Stimulated activated CD4-positive, alpha-beta T cell treated with anti-CD3 and anti-CD28 coated beads, TNF-alpha, amount 100 ng/mL, for 48 hours (primary cell): ENCODE data around the gene TMEM42.

Source experiments
- DNase-seq, 3 donors: peaks; one replicate each; pipeline ENCODE4 v3.0.0-alpha.2; 2020; ENCODE audit warnings: low read depth in 3 of 3

Gene TMEM42

DNA sequence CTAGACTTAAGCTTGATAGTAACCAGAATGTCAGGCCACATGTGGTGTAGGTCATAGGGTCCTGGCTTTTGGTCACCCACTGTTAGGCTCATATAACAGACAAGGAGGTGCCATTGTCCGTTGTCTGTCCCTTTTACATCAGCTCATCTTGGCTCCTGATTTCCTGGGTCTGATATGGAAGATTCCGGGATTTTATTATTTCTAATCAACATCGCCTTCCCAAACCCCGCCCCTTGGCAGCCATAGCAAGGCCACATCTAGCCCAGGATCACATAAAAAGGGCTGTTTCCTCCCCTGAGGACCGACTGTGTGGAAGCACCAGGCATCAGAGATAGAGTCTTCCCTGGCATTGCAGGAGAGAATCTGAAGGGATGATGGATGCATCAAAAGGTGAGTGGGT is 12.6 kb downstream of the TMEM42 start, which contains the start of gene TGM4:
Gene TGM4 (plus strand): TSS at position 301 of the 400 bp plus-strand sequence. CDS start 71 bp downstream, at position 372.
- DNase-seq, result no peak

DNA sequence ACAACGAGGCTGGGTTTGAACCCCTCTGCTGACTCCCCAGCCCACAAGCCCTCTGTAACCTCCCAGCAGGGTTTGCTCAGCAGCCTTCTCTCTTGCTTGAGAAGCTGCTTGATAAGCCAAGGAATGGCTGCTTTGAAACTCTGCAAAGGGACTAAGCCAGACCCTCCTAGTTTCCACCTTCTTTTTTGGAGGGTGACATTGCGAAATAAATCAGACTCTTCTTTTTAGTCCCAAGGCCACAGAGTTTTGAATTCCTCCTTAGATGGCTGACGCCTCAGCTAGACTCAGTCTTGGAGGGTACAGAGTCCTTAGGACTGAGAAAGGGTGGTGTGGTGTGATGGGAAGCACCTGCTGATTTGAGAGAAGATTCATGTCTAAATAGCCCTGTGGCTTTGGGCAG is 13.9 kb downstream of the TMEM42 start:
- DNase-seq, result no peak

DNA sequence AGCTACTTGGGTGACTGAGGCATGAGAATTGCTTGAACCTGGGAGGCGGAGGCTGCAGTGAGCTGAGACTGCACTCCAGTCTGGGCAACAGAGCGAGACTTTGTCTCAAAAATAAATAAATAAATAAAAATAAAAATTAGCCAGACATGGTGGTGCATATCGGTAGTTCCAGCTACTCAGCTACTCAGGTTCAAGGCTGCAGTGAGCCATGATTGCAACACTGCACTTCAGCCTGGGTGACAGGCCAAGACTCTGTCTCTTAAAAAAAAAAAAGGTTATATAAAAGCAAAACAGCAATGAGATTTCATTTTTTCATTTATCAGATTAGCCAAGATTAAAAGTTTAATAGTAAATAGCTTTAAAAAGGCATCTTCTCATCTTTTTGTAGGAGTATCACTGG is 15.6 kb downstream of the TMEM42 start:
- no peak for DNase-seq

DNA sequence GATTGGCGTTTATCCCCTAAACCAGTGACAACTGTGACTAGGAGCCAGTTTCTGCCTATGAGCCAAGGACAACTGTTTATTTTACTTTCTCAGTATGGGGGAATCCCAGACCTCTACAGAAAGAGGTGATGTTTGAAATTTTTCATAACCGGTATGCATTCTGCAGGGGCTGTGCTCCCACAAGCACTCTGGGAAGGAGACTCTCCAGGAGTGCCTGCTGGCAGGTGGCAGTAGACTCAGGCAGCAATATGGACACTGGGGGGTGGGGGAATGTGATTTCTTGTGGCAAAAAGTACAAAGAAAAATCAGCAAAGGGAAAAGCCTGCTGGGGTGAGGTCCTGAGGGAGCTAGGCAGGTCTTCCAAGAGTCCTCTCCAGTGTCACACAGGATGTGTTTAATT is 18.6 kb downstream of the TMEM42 start:
- no peak for DNase-seq

DNA sequence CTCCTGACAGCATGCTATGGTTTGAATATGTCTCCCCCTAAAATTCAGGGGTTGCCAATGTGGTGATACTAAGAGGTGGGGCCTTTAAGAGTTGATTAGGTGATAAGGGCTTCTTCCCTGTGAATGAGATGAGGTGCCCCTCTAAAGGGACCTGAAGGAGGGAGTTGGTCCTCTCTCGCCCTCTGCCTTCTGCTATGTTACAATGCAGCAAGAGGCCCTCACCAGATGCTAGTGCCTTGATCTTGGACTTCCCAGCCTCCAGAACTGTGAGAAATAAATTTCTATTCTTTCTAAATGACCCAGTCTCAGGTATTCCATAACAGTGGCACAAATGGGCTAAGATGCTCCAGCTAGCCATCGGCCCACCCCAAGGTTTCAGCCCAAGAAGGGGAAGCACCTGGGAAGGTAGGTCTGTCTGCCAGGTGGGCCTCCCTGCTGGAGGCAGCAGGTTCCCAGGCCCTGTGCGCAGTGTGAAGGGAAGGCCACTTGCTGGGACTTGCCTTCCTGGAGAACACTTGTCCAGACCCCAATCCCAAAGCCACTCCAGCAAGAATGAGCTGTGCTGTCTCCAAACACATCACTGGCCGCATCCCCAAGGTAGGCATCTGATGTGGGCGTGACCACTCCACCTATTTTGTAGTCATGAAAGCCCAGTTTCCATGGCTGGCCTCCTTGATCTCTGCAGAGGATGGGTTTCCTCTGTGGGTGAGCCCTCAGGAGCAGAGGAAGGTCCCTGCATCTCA is 21.7 kb downstream of the TMEM42 start:
- no peak for DNase-seq

DNA sequence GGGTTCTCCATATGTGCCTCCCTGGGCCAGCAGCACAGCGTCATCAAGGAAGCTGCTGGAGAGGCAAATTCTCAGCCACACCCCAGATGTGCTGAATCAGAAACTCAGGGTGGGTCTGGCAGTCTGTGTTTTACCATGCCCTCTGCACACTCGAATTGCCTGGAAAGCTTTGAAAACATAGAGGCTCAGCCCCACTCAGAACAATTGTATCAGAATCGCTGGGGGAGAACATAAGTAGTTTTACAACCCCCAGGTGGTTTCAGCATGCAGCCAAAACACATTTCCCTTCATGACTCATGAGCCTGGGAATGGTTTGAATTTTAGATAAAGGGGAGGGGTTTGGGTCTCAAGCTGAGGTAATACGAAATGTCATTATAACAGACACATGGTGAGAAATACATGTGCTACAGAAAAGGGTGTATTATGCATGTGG is 22.3 kb downstream of the TMEM42 start:
- no peak for DNase-seq

DNA sequence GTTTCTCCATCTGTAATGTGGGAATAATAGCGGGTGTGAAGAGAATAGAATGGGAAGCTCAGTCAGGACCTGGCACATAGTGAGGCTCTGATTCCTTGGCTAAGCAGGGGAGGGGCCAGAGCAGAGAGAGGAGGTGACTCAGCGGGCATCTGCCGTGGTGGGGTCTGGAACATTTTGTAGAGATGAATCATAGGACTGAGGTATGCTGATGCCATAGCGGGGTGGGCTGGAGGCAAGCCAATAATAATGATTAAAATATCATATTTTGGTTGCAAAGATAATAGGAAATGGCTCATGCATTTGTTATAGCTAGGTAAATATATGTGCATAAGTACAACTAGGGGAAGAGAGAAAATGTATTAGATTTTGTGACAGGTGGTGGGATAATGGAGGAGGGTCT is 23.9 kb downstream of the TMEM42 start:
- no peak for DNase-seq

DNA sequence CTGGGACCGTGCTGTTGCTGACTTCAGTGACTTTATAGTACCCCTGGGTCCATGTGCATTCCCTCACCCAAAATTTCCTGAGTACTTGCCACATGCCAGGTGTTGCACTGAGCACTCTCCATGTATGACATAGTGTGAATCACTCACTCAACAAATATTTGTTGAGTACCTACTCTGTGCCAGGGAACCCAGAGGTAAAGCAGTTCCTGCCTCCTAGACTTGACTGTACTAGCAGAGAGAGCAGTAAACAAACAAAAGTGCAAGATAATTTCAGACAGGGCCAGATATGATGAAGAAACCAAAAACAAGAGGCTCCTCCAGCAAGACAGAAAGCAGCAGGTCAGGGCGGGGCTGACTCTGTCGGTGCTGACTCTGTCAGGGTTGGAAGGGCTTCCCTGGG is 24.8 kb downstream of the TMEM42 start:
- DNase-seq, result no peak

DNA sequence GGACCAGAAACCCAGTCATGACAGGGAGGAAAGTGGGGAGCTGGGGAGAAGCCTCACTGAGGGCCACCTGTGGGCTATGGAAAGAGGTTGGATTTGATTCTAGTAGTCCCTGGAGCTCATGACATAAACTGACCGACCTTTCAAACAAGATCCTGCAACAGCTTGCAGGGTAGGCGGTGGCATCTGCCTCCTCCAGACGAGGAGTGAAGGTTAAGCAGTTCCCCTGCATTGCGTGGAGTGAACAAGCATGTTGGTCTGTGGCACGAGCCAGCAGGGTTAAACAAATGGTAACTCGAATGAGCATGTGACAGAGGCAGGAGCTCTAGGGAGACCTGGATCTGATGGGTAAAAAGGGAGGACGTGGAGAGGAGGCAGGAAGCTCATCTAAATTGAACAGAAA is 25.4 kb downstream of the TMEM42 start:
- no peak for DNase-seq

DNA sequence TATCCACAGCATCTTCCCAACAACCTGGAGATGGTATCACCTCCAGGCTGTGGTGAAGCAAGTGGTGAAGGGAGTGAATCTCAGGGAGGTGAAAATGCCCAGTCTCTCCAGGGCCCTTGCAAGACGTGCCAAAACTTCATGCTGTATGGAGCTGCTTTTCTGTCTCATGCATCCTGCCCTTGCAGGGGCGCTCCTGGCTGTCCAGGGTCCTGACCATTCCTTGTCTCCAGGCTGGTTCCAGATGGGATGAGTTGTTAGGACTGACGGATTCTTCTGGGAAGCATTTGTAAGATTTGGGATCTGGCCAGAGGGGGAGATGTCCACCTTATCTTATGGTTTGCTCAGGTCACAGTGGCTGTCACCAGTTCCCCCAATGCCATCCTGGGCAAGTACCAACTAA is 28.5 kb downstream of the TMEM42 start:
- DNase-seq, result no peak

DNA sequence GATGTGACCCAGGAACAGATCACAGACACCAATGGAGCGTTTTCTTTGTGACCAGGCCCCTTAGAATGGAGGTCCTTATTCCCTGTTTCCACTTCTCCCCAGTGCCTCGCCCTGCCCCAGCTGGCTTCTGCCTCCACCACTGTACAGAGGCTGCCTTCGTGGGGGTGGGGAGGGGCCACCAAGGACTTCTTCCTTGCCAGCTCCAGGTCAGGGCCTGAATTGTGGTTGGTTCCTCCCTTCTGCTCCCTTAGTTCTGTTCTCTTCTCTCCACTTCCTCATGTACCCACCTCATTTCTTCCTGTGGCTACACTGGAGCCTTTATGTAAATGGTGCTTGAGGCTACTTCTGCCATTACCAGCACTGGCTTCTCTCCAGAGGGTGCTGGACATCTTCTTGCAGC is 29.1 kb downstream of the TMEM42 start:
- no peak for DNase-seq

DNA sequence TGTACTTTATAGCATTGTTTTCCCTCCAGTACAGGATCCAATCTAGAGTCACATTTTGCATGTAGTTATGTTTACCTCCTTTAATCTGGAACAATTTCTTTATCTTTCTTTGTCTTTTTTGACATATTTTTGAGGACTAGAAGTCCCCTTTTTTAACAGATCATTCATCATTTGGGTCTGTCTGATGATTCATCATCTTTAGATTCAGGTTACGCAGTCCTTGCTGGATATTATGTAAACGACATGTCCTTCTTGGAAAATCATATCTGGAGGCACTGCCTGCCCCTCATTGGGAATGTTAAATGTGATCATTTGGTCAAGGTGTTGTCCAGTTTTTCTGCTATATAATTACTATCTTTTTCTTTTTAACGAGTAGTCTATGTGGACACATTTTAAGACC is 31.0 kb downstream of the TMEM42 start:
- no peak for DNase-seq

DNA sequence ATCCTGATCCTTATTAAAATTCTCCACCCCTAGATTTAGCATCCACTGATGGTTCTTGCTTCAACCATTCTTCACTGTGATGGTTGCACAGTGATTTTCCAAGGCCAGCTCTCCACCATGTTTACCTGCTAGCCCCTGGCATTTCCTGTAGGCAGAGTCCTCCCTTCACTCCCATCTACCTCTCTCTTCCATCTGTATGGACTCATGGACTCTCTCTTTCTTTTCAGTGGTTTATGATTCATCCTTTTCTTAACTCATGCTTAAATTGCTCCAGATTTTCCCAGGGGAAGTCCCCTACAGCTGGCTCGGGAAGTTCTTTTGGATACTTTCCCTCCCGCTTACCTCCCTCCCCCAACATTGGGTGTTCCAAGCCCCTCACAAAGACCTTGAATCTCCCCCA is 31.4 kb downstream of the TMEM42 start:
- DNase-seq, result no peak

DNA sequence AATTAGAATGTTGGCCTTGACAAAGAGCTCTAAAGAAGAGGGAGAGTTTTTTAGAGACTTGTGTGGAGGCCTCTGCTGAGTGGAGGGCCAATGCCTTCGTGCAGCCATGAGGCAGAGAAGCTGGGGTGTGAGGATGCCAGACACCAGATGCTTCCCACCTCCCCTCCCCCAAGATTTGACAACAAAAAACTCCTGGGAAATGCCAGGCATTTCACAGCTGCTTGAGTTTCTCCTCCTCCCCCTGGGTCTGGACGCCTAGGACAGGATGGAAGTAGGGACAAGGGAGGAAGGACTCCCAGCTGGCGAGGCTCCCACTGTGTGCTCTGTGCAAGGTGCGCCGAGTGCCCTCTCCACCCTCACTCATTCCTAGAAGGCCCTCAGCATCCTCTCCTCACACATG is 32.8 kb downstream of the TMEM42 start:
- no peak for DNase-seq

DNA sequence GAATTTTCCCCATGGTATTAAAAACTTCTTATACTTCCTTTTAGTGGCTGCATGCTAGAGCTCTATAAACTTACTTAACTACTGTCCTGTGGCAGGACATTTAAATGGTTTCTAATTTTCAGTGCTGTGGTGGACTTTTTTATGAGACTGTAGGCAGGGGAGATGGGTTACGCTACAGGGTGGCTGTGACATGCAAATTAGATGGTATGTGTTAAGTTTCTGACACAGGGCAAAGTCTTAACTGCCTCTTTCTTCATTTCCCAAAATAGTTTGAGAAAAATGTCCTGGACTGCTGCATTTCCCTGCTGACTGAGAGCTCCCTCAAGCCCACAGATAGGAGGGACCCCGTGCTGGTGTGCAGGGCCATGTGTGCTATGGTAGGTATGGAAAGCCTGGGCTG is 34.7 kb downstream of the TMEM42 start:
- DNase-seq, result no peak

DNA sequence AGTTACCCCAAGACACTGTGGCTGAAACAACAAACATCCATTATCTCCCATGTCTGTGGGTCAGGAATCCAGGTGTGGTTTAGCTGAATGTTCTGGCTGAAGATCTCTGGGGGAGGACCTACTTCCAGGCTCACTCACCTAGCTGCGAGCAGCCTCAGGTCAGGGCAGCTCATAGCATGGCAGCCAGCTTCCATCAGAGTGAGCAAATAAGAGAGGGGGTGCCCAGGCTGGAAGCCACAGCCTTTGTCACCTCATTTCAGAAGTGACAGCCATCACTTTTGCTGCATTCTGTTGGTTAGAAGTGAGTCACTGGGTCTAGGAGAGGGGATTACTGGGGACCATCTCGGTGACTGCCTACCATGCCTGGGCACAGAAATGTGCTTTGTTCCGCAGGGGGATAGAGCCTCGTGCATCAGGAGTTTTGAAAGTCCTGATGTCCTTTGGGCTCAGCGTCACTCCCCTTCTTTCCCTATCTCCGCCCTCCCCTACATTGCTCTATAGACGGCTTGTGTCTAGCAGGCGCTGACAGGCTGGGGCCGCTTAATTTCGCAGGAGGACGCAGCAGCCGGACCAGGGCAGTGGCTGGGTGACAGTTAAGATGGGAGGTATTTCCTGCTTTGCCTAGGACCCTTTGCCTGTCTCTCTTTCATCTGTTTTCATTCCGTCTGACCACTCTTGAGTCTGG is 38.1 kb downstream of the TMEM42 start:
- no peak for DNase-seq

DNA sequence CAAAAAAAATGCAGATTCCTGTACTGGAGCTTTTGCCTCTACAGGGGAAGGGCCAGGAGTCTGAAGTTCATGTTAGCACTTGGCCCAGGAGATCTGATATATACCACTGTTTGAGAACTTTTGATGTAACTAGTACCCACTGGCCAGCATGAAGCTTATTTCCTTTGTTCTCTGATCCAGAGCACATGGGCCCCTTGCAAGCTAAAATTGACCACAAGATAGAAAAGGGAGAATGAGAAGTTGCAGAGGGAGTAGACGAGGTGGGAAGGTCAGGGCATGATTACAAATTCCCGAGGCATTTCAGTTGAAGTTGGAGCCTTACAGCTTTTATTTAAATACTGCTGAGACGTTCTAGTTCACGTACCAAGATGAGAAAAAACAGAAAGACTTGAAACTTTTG is 40.9 kb downstream of the TMEM42 start:
- no peak for DNase-seq

DNA sequence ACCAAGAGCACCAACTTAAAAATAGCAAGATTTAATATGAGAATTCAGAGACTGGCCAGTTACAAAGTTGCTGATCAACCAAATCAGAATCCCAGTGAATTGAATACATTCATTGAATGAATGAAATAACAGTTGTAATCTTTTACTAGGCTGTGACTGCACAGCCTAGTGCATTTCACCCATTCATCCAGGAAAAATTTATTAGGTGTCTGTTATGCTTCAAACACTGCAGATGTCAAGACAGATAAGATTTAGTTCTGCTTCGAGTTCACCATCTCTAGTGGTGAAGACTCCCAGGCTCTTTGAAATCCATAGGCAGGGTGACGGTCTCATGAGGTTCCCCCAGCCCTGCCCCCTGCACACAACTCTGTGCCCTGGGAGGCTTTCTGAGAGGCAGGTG is 41.6 kb downstream of the TMEM42 start:
- no peak for DNase-seq

DNA sequence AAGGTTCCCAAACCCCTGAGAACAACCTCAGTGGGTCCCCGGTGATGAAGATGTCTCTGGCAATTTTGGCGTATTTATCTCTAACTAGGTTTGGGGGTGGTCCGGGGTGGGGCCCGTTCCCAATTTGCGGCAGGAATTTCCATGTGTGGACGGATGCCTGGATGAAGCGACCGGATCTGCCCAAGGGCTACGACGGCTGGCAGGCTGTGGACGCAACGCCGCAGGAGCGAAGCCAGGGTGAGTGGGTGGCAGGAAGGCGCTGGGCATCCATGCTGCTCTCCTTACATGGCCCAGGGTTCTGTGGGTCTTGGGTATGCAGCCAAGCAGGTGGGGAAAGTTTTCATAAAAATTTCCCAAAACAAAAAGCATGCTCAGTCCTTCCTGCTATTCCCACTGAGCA is 42.0 kb downstream of the TMEM42 start:
- no peak for DNase-seq

DNA sequence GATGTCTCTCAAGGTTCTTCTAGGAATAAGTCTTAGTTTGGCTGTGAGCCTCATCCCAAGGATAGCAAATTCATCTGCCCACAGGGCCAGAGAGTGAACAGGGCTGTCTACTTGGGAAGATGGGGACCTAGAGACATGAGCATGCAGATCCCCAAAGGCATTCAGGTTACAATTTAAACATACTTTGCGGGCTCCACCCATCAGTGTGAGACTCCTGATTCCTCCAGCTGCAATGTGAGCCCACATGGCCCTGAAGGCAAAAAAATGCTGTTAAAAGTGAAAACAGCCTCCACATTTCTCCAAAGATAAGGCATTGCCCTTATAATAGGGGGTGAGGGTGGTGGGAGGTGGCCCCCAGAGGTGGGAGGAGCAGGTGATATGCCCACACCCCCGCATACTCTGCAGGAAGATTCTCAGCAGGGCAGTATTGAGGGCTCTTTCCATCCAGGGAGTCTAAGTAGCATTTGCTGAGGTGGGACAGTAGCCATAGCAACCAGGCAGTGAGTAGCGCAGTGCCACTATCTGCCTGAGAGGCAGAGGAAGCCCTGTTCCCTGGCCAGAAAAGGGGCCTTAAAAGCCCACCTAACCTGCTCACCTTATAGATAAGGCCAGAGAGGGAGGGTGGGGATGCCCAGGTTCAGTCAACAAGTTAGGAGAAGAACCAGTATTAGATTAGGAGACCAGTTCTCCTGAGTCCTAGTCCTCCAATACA is 43.9 kb downstream of the TMEM42 start:
- DNase-seq, result no peak

DNA sequence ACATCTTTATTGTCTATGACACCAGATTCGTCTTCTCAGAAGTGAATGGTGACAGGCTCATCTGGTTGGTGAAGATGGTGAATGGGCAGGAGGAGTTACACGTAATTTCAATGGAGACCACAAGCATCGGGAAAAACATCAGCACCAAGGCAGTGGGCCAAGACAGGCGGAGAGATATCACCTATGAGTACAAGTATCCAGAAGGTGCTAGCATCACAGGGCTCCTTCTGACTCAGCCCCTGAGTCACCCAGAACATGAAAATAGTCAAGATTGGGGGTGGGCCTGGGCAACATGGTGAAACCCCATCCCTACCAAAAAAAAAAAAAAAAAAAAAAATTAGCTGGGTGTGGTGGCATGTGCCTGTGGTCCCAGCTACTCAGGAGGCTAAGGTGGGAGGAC is 45.3 kb downstream of the TMEM42 start:
- DNase-seq, result peak in 2 of 3 donors; percentile 6 to 15

DNA sequence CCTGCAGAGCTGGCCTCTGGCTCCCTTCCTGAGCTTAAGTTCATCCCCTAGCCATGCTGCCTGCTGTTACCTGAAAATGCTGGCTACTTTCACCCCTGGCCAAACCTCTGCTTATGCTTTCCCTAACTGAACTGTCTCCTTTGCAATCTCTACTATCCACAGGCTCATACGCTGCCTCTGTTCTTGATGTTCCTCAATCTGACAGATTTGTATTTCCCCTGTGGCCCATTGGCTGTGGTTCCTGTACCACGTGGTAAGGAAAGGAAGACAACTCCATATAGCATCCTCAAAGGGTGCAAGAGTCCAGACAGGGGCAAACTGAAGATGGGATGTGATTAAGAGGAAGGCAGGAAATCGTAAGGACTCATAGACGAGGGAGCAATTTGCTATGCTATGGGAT is 45.9 kb downstream of the TMEM42 start:
- no peak for DNase-seq

DNA sequence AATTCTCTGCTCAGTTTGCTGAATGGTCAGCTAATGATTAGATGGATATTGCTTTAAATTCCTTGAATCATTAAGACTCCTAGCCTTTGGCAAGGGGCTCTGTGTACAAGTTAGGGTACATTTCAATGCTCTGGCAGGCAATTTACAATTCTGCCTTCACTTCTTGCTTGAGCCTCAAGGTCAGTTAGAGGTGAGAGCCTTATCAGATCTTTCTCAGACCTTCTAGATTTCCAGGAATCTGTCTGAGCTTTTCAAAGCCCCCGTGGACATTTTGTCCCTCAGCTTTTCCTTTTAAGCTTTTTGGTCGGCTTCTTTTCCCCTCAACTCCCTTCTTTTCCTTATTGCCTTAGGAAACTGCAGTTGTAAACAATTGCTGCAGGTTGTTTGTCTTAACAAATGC is 47.4 kb downstream of the TMEM42 start:
- DNase-seq, result no peak
